GM19324 (cell line): ENCODE measurements around the gene TMEM178B.
A peak's percentile ranks its signal among the peaks of the same experiment; 100 is the strongest.

Experiments used
- ATAC-seq: cut with Tn5 transposase; IDR thresholded peaks from one replicate; pipeline ENCODE4 v1.9.1; 2021; ENCODE audit warnings: mild to moderate bottlenecking, moderate library complexity; ENCODE audit not compliant: unreplicated experiment, low FRiP score

Gene TMEM178B

GRCh38 chr7:141251957-141252356 lies 178.1 kb downstream of the TMEM178B start:
- ATAC-seq: no peak

DNA sequence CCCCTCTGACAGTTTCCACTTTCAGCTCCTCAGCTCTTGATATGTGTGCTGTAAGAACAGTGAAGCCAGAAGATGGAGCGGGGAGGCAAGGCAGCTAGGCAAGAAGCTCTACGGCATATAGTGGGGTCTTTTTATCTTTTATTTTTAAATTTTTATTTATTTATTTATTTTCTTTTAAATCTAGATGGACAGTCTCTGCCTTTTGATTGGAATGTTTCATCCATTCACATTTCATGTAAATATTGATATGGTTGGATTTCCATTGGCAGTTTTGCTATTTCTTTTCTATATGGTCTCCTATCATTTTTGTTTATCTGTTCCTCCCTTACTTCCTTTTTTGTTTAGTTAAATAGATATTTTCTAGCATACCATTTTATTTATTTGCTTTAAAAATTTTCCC lies 183.7 kb downstream of the TMEM178B start:
- ATAC-seq: no peak

DNA sequence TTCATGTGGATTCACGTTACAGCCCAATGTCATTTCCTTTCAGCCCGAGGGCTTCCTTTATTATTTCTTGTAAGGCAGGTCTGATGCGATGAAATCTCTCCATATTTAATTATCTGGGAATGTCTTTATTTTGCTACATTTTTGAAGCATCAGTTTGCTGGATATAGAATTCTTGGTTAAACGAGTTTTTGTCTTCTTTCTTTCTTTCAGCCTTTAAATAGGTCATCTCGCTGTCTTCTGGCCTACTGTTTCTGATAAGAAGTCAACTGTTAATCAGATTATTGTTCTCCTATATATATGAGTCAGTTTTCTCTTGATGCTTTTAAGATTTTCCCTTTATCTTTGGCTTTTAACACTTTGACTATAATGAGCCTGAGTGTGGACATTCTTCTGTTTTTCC lies 184.7 kb downstream of the TMEM178B start:
- ATAC-seq: no peak

DNA sequence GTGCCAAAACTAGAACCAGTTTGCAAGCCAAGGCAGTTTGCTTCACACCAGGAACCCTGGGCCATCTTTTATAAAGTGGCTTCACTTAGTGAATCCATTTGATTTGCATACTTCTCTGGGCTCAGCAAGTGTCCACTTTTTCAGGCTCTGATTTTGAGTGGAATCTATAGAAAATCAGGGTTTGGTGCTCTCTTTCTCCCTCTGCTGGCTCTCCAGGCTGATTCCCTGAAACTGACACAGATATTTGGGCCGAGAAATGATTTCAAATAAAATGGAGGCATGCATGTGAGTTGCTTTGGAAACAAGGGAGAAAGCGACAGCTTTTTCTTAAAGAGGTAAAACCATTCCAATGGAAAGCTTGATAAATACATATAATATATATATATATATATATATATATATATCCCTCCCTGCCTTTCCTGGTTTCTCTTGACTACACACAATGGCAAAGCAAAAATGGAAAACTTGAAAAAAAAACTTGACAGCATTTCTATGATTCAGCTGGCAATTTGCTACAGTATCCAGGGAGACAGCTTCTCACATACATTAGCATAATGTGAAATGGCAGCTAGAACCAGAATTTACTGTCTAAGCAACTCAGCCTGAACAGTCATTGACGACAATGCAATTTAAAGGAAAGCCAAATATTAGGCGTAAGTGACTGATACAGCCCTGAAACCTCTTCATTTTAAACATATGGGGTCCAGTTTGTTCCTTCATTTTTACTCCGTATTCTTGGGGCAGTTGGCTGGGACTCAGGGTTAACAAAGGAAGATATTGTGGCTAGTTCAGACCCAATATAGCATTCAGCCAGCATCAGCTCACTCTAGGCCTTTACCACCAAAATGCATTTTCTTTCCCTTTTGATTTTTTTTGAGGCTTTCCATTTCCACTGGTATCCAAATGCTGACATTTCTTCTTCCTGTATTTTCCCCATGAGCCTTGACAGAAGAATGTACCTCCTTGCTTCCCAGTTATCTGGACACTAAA lies 188.5 kb downstream of the TMEM178B start:
- no peak for ATAC-seq

DNA sequence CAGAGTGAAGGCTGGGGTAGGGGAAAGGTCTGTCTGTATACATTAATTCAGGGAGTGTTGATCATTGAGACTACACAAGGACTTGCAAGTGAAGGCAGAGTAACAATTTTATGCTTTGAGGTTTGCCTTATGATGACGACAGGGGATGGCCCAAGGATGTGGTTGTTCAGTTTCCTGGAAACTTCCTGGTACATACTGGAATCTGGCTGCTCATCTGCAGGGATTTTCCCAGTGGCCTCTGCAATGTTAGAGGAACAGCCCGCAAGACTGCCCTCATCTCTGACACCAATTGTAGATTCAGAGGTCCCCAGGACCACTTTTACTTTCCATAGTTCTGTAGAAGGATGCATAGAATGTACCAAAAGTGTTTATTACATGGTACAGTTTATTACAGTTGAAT lies 189.6 kb downstream of the TMEM178B start:
- no peak for ATAC-seq

DNA sequence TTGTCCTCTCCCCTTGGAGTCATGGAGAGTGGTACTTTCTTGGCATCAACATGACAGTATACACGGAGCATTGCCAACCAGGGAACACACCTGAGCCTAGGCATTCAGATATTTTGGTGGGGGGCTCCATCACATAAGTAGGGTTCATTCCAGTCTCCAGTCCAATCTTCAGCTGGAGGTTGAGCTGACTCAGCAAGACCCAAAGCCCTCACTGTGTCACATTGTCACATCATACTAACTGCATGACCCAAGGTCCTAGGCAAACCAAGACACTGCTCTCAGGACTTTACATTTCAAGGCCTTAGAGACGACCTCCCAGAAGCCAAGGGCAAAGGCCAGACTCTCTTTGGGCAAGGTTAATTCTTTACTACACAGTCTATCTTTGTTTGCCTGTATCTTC lies 190.1 kb downstream of the TMEM178B start:
- no peak for ATAC-seq

GRCh38 chr7:141264511-141264910 lies 190.6 kb downstream of the TMEM178B start:
- no peak for ATAC-seq

DNA sequence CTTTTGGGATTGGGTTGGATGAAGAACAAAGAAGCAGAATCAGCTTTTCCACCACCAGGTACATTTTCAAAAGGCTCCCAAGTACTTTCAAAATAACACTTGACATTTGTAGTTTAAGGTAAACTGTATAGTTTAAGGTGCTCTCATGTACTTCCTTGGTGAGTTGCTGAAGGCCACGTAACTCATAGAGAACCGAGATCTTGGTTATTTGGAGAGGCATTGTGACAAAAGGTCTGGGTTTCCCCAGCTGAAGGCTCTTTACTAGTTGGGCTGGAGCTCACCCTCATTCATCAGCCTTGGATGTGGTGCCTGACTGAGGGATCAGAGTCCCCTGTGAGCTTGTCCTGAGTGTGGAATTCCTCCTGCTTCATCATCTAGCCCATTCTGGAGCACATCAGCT lies 191.8 kb downstream of the TMEM178B start:
- ATAC-seq: no peak

DNA sequence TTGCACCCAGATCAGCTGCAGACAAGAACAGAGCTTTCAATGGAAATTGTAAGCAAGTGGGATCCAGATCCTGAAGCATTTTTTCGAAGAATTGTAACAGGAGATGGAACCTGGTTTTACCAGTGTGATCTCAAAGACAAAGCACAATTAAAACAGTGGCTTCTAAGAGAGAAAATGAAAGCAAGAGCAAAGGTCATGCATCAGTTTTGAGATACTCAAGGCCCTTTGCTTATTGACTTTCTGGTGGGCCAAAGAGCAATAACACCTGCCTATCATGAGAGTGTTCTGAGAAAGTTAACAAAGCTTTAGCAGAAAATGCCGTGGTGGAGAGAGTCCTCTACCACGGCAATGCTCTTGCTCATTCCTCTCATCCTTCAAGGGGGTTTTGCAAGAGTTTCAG lies 194.8 kb downstream of the TMEM178B start:
- peak; percentile 41 for ATAC-seq

- no peak for ATAC-seq
Measured at GRCh38 chr7:141271451-141271850, 197.6 kb downstream of the TMEM178B start.

DNA sequence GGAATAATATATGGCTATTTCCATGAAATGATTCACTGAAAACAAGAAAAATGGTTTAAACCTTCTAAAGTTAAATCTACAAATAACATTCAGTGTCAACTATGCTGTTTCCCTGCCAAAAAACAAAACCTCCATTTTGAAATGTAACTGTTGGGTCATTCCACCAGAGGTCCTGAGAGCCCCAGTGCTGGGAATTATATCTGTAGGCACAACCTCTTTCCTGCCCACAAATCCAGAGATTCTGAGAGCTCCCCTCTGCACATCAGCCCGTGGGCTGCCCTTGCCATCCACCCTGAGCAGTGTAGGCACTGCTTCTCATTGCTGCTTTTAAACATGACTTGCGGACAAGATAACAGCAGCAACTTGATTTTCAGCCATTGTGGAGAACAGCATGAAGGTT lies 198.6 kb downstream of the TMEM178B start:
- no peak for ATAC-seq

- ATAC-seq: no peak
Measured at GRCh38 chr7:141275350-141275749, 201.5 kb downstream of the TMEM178B start.

- no peak for ATAC-seq
Measured at GRCh38 chr7:141276031-141276430, 202.2 kb downstream of the TMEM178B start.

DNA sequence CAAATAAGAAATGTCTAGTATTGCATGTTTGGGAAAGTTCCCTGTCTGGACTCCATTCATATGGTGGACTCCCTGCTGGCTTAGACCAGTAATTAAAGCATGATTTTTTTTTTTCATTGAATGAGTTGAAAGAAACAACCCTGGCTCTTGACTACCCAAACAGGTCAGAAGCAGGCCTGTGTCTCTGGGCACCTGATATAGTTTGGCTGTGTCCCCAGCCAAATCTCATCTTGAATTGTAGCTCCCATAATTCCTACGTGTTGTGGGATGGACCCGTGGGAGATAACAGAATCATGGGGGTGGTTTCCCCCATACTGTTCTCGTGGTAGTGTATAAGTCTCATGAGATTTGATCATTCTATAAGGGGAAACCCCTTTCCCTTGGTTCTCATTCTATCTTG lies 206.2 kb downstream of the TMEM178B start:
- no peak for ATAC-seq

DNA sequence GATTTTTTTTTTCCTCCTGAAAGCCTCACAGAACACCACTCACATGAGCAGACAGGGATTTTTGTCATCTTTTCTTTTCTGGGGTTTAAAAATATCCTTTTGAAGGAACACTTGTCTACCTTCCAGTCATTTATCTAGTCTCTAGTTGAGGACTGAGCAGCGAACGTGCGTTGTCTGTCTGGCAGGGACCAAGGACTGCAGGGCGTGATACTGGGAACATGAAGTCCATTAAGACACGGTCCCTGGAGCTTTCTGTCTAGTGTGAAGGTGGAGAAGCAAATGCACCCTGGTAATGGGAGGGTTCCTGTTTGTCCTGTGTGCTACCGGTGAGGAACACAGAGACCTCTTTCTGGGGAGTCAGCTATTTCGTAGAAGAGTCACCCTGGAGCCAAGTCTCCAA lies 207.4 kb downstream of the TMEM178B start:
- ATAC-seq: no peak

GRCh38 chr7:141286522-141286921 lies 212.7 kb downstream of the TMEM178B start:
- ATAC-seq: no peak

GRCh38 chr7:141287936-141288335 lies 214.1 kb downstream of the TMEM178B start:
- ATAC-seq: no peak

GRCh38 chr7:141288626-141289025 lies 214.8 kb downstream of the TMEM178B start:
- ATAC-seq: no peak

GRCh38 chr7:141290365-141290764 lies 216.5 kb downstream of the TMEM178B start:
- ATAC-seq: no peak

DNA sequence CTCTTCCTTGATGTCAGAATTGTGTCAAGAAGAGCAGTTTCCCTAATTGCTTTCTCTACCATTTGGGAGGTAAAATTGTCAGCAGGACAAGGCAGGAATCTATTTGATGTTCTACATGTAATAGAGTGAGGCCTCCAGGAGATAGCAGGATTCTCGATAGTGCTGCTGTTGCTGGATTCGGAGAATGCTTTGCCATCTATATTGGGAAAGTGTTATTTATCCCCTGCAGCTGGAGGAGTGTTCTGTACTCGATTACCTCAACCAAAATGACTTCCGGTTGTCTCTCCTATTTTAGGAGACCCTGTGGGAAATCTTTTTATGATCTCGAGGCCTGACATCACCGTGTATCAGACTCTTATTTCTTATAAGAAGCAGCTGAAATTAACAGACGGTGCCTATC lies 217.1 kb downstream of the TMEM178B start:
- no peak for ATAC-seq

- no peak for ATAC-seq
Measured at GRCh38 chr7:141291541-141291940, 217.7 kb downstream of the TMEM178B start.

DNA sequence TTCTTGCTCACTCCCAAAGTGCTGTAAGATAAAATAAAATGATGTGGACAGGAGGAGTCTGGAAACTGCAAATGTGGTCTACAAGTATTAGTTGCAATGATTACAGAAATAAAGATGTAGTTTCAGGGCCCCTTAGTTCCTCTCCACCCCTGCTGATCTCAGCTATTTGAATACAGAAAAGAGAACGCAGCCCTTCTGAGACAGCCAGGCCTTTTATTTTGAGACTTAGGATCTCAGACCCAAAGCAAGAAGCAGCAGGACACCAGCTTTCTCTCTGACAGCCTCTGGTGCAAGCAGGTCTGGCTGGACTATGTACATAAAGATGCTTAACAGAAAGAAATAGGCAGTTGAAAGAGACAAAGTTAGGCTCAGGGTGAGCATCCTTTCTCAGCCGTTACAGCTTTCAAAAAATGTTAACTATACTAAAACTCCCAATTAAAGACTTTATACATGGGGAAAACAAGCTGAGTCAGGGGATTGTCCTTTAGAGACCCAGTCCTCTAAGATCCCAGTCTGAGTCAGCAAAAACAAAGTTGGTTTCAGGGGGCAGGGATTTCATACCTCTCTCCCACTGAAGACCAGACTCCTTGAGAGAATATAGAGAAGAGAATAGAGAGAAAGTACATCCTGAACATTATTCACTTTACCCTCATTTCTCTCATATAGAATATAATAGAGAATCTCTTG lies 220.4 kb downstream of the TMEM178B start:
- ATAC-seq: no peak
